Activated CD4-positive, alpha-beta memory T cell treated with anti-CD3 and anti-CD28 coated beads for 36 hours (primary cell): Measurements from ENCODE around the gene OR9Q1. TPM values are rescaled to one million over a fixed set of nuclear protein-coding genes. Genes with fewer than 3 reads are reported as not detected.
"Not testable (repeated sequence)": the region's sequence is repeated elsewhere in the genome, so short reads cannot be mapped to it uniquely, and the experiment has no call there.

Experiments
- CTCF ChIA-PET: fragments of 350-600 bp; sonication (Branson Sonifier 250); formaldehyde crosslinking; loops from one replicate; lab custom pipeline; 2021; ENCODE audit warnings: antibody characterized with exemption, inconsistent platforms; lab: Charles Lee
- POLR2A ChIA-PET: fragments of 350-600 bp; sonication (Branson Sonifier 250); formaldehyde crosslinking; loops from one replicate; lab custom pipeline; 2021; ENCODE audit warnings: antibody characterized with exemption; lab: Charles Lee
- DNase-seq: peaks from one replicate; pipeline ENCODE4 v3.0.0-alpha.2; 2020
- H3K27ac Mint-ChIP-seq: one replicate; pipeline ENCODE4 v1.8.0; 2021; ENCODE audit warnings: mixed read lengths
- H3K27me3 Mint-ChIP-seq: one replicate; pipeline ENCODE4 v1.8.0; 2021; ENCODE audit warnings: mixed read lengths
- H3K36me3 Mint-ChIP-seq: one replicate; pipeline ENCODE4 v1.8.0; 2021; ENCODE audit warnings: mixed read lengths
- H3K4me1 Mint-ChIP-seq: one replicate; pipeline ENCODE4 v1.8.0; 2021; ENCODE audit warnings: low read depth, mixed read lengths
- H3K4me3 Mint-ChIP-seq: one replicate; pipeline ENCODE4 v1.8.0; 2021; ENCODE audit warnings: mild to moderate bottlenecking, mixed read lengths
- H3K9me3 Mint-ChIP-seq: one replicate; pipeline ENCODE4 v1.8.0; 2021; ENCODE audit warnings: mixed read lengths
- intact Hi-C: fragments of 100-400 bp; cut with micrococcal nuclease; formaldehyde crosslinking; loops from one replicate; pipeline ENCODE4 v1.15.1; 2023
- total RNA-seq, 2 experiments: library from RNA; stranded (reverse); gene quantifications; one replicate each; pipeline ENCODE4 v1.2.3, GENCODE V29; 2021

Gene OR9Q1
- total RNA-seq, 2 experiments from 2014 or later, result not detected

DNA sequence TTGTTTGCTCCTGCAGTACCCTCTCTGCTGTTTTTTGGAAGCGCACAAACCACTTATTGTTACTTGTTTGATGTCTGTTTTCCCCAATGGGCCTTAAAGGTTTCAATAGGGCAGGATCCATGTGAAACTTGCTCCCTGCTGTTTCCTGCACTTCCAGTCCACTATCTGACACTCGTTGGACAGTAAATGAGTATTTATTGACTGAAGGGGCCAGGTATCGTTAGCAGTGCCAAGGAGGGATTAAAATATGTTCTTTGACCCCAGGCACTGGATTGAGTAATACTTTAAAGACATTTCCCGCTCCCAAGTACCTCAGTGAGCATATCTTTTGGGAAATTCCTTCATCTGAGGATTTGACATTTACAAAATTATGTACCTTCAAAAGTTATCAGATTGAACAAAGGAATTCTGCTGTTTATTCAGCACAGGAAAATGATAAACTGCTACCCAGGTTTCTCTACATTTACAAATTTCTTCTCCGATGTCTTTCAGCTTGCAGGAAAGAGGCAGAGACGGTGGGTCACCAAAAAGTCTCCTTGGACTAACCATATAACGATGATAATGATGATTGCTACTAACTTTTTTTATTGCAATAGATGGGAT, 141.9 kb downstream of the OR9Q1 start:
- peaks cover 5% of the 10 kb centered on the region for H3K27me3 Mint-ChIP-seq
- H3K27ac Mint-ChIP-seq, result no peak overlapping the region
- H3K36me3 Mint-ChIP-seq, result no peaks in the 10 kb centered on the region
- intact Hi-C loops, result no loop called here
- H3K4me1 Mint-ChIP-seq, result no peaks in the 10 kb centered on the region
- H3K9me3 Mint-ChIP-seq, result no peaks in the 10 kb centered on the region
- ChIA-PET POLR2A (no interaction called here), CTCF (no interaction called here)
- no peak for DNase-seq
- H3K4me3 Mint-ChIP-seq, result no peak overlapping the region

DNA sequence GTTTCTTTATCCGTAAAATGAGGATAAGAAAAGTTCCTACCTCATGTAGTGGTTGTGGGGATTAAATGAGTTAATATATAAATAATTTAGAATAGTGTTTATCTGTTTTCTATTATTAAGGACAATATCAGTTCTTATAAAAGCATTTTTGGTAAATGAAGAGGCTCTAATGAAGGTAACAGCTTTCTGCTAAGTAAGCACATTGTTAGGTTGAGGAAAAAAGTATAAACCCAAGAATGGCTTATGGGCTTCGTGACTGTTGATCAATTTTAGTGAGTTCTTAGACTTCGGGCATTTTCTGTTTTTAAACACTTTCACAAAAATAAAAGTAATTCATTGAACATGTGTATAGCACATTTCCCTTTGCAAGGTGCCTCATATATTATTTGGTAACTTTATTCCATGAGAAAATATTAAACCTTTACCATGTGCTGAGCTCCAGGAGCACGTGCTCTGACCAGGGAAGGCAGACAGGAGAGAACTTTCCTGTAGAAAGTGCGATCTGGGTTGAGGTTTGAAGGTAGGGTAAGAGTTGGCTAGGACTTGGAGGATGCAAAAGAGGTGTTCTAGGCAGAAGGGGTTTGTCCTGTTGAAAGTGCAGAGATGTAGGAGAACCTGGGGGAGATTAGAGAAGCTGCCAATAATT, 153.9 kb downstream of the OR9Q1 start:
- POLR2A ChIA-PET, result no interaction called here
- intact Hi-C loops, result no loop called here

DNA sequence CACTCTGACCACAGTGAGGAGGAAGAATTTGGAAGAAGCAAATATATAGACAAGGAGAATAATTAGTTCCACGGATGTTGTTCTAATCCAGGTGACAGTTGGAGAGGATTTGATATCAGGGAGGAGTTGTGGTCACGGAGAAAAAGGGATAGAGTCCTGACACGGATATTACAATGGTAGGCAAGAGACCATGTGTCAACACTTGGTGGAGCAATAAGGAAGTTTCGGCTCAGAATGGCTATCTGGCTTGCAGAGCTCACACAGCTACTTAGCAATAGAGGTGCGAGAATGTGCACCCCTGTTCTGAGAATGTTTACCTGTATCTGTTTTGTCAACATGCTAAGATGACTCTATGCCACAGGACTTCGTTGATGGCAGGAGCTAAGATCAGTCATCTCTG, 154.8 kb downstream of the OR9Q1 start:
- no peak for DNase-seq
- POLR2A ChIA-PET, result no interaction called here
- CTCF ChIA-PET, result no interaction called here
- no peak overlapping the region for H3K27ac Mint-ChIP-seq
- H3K27me3 Mint-ChIP-seq, result peaks cover 7% of the 10 kb centered on the region
- no peak overlapping the region for H3K4me3 Mint-ChIP-seq
- H3K9me3 Mint-ChIP-seq, result no peaks in the 10 kb centered on the region
- H3K36me3 Mint-ChIP-seq, result no peaks in the 10 kb centered on the region
- H3K4me1 Mint-ChIP-seq, result no peaks in the 10 kb centered on the region
- intact Hi-C loops, result no loop called here

More for the DNA sequence above, 153.9 kb downstream of the OR9Q1 start:
- DNase-seq, result no peak
- Mint-ChIP-seq H3K9me3 (no peaks in the 10 kb centered on the region), H3K36me3 (no peaks in the 10 kb centered on the region), H3K4me3 (no peak overlapping the region), H3K4me1 (no peaks in the 10 kb centered on the region), H3K27me3 (peaks cover 7% of the 10 kb centered on the region), H3K27ac (no peak overlapping the region)
- CTCF ChIA-PET, result no interaction called here

DNA sequence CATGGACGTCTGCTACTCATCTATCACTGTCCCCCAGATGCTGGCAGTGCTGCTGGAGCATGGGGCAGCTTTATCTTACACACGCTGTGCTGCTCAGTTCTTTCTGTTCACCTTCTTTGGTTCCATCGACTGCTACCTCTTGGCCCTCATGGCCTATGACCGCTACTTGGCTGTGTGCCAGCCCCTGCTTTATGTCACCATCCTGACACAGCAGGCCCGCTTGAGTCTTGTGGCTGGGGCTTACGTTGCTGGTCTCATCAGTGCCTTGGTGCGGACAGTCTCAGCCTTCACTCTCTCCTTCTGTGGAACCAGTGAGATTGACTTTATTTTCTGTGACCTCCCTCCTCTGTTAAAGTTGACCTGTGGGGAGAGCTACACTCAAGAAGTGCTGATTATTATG, 156.0 kb downstream of the OR9Q1 start:
- ChIA-PET CTCF (no interaction called here), POLR2A (no interaction called here)
- H3K4me3 Mint-ChIP-seq, result no peak overlapping the region
- H3K27me3 Mint-ChIP-seq, result peaks cover 7% of the 10 kb centered on the region
- H3K36me3 Mint-ChIP-seq, result no peaks in the 10 kb centered on the region
- intact Hi-C loops, result no loop called here
- no peaks in the 10 kb centered on the region for H3K4me1 Mint-ChIP-seq
- no peak for DNase-seq
- H3K9me3 Mint-ChIP-seq, result no peaks in the 10 kb centered on the region
- no peak overlapping the region for H3K27ac Mint-ChIP-seq

DNA sequence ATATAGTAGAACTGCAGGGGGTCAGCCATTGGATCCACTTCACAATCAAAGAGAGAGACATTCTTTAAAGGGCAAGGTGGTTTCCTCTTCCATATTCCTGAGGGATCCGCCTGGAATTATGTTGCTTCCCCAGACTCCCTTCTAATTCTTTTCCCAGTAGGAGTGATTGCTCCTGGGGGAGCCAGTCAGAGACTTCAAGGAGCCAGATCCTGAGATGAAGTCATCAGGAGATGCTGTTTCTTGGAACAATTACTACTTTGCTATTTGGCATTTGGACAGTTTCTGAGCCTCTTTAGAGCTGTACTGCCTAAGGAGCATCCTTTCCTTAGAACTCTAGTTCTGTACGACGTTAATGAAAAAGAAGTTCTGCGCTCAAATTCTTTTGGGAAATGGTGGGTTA, 163.3 kb downstream of the OR9Q1 start:
- intact Hi-C loops, result no loop called here
- no peak overlapping the region for H3K27ac Mint-ChIP-seq
- H3K36me3 Mint-ChIP-seq, result no peaks in the 10 kb centered on the region
- no peaks in the 10 kb centered on the region for H3K27me3 Mint-ChIP-seq
- H3K4me1 Mint-ChIP-seq, result no peaks in the 10 kb centered on the region
- POLR2A ChIA-PET, result no interaction called here
- H3K9me3 Mint-ChIP-seq, result no peaks in the 10 kb centered on the region
- DNase-seq, result no peak
- H3K4me3 Mint-ChIP-seq, result no peak overlapping the region
- CTCF ChIA-PET, result no interaction called here

DNA sequence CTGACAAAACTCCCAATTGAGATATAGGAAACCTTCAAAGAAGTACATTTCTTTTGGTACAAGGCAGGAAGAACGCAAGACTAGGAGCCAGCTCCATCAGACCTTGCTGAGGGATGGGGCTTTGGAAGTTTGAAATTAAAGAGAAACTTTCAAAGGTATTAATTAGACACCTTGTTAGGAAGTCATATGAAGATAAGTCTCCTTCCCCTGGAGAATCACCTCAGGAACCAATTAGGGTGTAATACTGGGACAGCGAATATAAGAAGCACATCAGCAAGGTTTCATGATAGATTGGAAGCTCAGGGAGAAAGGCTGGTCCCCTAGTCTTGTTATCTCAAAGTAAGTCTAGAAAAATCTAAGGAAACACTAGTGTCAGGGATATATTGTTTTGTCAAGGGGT, 165.1 kb downstream of the OR9Q1 start, which contains the start of gene OR9Q2:
Gene OR9Q2 (plus strand): TSS at position 301 of the 400 bp plus-strand sequence. CDS start 1,421 bp downstream, outside the sequence.
- Mint-ChIP-seq H3K4me1 (no peaks in the 10 kb centered on the region), H3K27ac (no peak within 1 kb of the TSS), H3K4me3 (no peak within 1 kb of the TSS), H3K27me3 (no peaks in the 10 kb centered on the region), H3K36me3 (no peaks in the 10 kb centered on the region), H3K9me3 (no peaks in the 10 kb centered on the region)
- intact Hi-C loops, result no loop called here
- ChIA-PET CTCF (interaction anchor here (1.0 kb wide), 1 partner anchor 97 kb away, joined by 3 read pairs; no protein-coding TSS in a partner anchor), POLR2A (no interaction called here)
- DNase-seq, result no peak

DNA sequence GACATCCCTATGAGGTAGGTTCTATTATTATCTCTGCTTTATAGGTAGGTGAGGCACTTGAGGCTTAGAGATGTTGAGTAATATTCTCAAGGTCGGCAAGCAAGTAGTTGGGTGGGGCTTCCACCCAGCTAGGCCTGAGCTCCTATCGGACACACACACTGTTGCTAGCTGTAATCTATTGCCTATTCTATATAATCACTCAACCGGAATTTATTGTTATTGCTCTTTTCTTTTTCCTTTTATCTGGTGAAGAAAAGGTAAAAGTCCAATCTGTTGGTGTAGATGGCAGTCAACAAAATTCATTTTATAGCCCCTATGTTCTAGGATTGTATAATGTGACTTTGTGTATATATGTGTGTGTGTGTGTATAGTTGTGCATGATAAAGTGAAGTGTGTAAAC, 168.5 kb downstream of the OR9Q1 start:
- H3K36me3 Mint-ChIP-seq, result no peaks in the 10 kb centered on the region
- H3K9me3 Mint-ChIP-seq, result no peaks in the 10 kb centered on the region
- H3K4me1 Mint-ChIP-seq, result no peaks in the 10 kb centered on the region
- H3K27ac Mint-ChIP-seq, result no peak overlapping the region
- ChIA-PET CTCF (no interaction called here), POLR2A (no interaction called here)
- DNase-seq, result no peak
- intact Hi-C loops, result no loop called here
- H3K27me3 Mint-ChIP-seq, result no peaks in the 10 kb centered on the region
- no peak overlapping the region for H3K4me3 Mint-ChIP-seq

DNA sequence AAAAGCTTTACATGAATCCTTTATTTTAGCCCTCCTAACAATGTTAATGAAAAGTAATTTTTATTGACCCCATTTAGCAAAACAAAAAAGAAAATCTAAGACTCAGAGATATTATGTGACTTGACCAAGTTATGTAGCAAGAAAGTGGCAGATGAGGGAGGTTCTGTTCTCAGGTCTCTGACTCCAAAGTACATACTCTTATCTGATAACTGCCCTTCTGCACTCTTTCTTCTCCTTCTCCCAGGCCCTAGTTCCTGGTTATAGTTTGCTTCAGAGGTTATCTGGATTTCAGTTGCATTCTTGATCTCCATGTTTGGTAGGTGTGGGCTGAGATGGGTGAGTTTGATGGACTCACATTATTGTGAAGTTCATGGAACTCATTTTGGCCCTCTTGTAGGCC, 169.7 kb downstream of the OR9Q1 start:
- Mint-ChIP-seq H3K9me3 (peaks cover 8% of the 10 kb centered on the region), H3K27ac (no peak overlapping the region), H3K27me3 (no peaks in the 10 kb centered on the region), H3K4me1 (no peaks in the 10 kb centered on the region), H3K4me3 (no peak overlapping the region), H3K36me3 (no peaks in the 10 kb centered on the region)
- ChIA-PET POLR2A (no interaction called here), CTCF (no interaction called here)
- DNase-seq, result no peak
- intact Hi-C loops, result no loop called here

DNA sequence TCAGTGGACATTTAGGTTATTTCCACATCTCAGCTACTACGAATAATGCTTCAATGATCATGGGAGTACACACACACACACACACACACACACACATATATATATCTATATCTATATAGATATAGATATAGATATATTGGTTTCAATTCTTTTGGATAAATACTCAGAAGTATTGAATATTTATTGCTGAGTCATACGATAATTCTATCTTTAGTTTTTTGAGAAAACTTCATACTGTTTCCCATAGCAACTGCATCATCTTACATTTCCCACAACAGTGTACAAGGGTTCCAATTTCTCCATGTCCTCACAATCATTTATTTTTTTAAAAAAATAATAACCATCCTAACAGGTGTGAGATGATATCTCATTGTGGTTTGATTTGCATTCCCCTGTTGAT, 172.3 kb downstream of the OR9Q1 start:
- Mint-ChIP-seq H3K36me3 (no peaks in the 10 kb centered on the region), H3K27me3 (no peaks in the 10 kb centered on the region), H3K9me3 (peaks cover 8% of the 10 kb centered on the region), H3K27ac (no peak overlapping the region), H3K4me1 (no peaks in the 10 kb centered on the region), H3K4me3 (no peak overlapping the region)
- ChIA-PET CTCF (no interaction called here), POLR2A (no interaction called here)
- intact Hi-C loops, result no loop called here
- no peak for DNase-seq

DNA sequence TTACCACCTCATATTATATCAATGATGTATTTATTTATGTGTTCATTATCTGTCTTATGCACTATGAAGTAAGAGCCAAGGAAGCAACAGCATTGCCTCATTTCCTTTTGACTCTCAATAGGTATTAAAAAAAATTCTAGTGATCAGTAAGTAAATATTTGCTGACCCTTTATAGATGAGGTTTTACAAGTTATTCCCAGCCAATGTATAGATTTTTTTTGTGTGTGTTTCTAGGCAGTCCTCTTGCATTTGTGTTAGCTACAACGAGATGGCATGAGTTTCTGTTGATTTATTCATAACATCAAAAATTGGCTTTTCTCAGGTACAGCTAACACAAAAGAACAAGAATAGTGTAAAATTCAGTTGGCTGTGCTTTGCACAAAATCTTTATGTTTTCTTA, 175.6 kb downstream of the OR9Q1 start:
- no peaks in the 10 kb centered on the region for H3K36me3 Mint-ChIP-seq
- ChIA-PET CTCF (no interaction called here), POLR2A (no interaction called here)
- peaks cover 10% of the 10 kb centered on the region for H3K27me3 Mint-ChIP-seq
- no peak for DNase-seq
- no peaks in the 10 kb centered on the region for H3K4me1 Mint-ChIP-seq
- H3K27ac Mint-ChIP-seq, result no peak overlapping the region
- H3K4me3 Mint-ChIP-seq, result no peak overlapping the region
- intact Hi-C loops, result no loop called here
- peaks cover 8% of the 10 kb centered on the region for H3K9me3 Mint-ChIP-seq

DNA sequence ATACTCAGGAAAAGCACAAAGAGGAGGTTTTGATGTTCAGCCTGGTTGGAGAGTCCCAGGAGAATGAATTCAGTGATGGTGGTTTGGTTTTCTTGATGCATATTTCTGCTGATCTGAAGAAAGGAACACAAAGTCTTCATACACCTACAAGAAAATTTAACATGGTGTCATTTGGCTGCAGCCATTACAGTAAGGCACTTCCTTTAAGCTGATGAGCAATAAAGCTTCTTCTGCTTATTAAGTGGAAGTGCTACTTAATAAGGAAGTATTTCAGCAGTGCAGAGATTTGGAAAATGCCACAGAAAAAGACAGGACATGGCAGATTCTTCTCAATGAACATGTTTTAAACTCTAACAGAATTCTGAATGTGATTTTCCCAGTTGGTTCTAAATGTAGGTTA, 180.4 kb downstream of the OR9Q1 start, which contains the start of gene OR1S2:
Gene OR1S2 (minus strand): TSS at position 101 of the 400 bp plus-strand sequence. CDS start 0 bp downstream, at position 101.
- ChIA-PET CTCF (no interaction called here), POLR2A (no interaction called here)
- no peaks in the 10 kb centered on the region for H3K4me1 Mint-ChIP-seq
- H3K27ac Mint-ChIP-seq, result no peak within 1 kb of the TSS
- H3K9me3 Mint-ChIP-seq, result no peaks in the 10 kb centered on the region
- H3K36me3 Mint-ChIP-seq, result no peaks in the 10 kb centered on the region
- no peak for DNase-seq
- intact Hi-C loops, result no loop called here
- no peak within 1 kb of the TSS for H3K4me3 Mint-ChIP-seq
- H3K27me3 Mint-ChIP-seq, result peaks cover 13% of the 10 kb centered on the region

DNA sequence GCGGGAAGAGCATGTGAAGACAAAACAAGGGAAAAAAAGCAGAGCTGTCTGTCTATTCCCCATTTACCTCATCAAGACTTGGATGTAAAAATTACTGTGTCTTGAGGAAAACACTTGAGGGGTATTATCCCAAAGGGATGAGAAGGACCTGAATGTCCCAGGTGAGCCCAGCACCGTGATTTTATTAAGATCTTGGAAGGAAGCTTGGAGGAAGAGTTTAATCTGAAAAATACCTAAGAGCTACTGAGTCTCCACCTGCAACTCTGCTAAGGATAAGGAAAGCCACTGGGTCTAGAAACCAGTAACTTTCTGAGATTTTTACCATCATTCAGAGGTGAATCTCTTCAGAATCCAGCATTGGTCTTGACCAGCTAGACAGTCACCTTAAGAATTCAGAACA, 188.7 kb downstream of the OR9Q1 start, which contains the start of gene OR1S1:
Gene OR1S1 (plus strand): TSS at position 301 of the 400 bp plus-strand sequence.
- intact Hi-C loops, POLR2A ChIA-PET, H3K27ac Mint-ChIP-seq, H3K4me1 Mint-ChIP-seq, H3K9me3 Mint-ChIP-seq, CTCF ChIA-PET, H3K4me3 Mint-ChIP-seq, H3K36me3 Mint-ChIP-seq, H3K27me3 Mint-ChIP-seq, DNase-seq: not testable (repeated sequence)

DNA sequence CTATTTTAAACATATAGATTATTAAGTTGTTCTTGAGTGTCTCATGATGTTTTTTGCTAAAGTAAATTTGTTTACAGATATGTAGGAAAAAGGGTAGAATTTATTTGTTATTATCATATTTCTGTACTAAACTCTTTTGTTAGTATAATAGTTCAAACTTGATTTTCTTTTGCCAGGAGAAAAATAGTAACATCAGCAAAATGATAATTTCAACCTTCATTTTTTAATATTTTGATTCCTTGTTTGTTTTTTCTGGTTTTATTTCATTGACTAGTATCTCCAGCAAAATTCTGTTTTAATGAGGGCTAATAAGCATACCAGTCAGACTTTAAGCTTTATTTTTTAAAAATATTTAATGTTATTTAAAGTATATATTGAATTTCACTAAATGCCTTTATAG, 192.8 kb downstream of the OR9Q1 start:
- Mint-ChIP-seq H3K27ac (no peak overlapping the region), H3K9me3 (no peaks in the 10 kb centered on the region), H3K4me1 (no peaks in the 10 kb centered on the region), H3K27me3 (peaks cover 3% of the 10 kb centered on the region), H3K4me3 (no peak overlapping the region), H3K36me3 (no peaks in the 10 kb centered on the region)
- DNase-seq, result no peak
- CTCF ChIA-PET, result no interaction called here
- POLR2A ChIA-PET, result no interaction called here
- intact Hi-C loops, result no loop called here
